SK-N-SH (cell line): ENCODE results near the gene OCA2.
"Not testable (repeated sequence)": the region's sequence is repeated elsewhere in the genome, so short reads cannot be mapped to it uniquely, and the experiment has no call there.

Experiments used
- EZH2phosphoT487 ChIP-seq: fragments of 200-600 bp; sonication (generic); IDR thresholded peaks from 2 replicates; pipeline ENCODE4 v1.6.1; 2017; ENCODE audit warnings: low read depth, mixed run types, mild to moderate bottlenecking, antibody characterized with exemption, moderate library complexity, borderline replicate concordance
- FOXJ3 ChIP-seq: sonication (generic); formaldehyde crosslinking; IDR thresholded peaks from 2 replicates; pipeline ENCODE4 v1.5.1; 2020; ENCODE audit warnings: mild to moderate bottlenecking, missing genetic modification reagents
- JUND ChIP-seq: IDR thresholded peaks from 2 replicates; pipeline ENCODE4 v1.4.0; 2012
- MXI1 ChIP-seq: IDR thresholded peaks from 2 replicates; pipeline ENCODE4 v1.6.1; 2012; ENCODE audit warnings: mild to moderate bottlenecking, low read depth, low read length, improper control_type of control experiment
- POLR2AphosphoS5 ChIP-seq: IDR thresholded peaks from 2 replicates; pipeline ENCODE4 v1.6.1; 2012; ENCODE audit warnings: low read depth, low read length
- RCOR1 ChIP-seq: fragments of 150-350 bp; IDR thresholded peaks from 2 replicates; pipeline ENCODE4 v1.6.1; 2017; ENCODE audit warnings: antibody characterized with exemption, low read length
- TF ChIP-seq, protein P1 (sequence below): IDR thresholded peaks from 2 replicates; pipeline ENCODE4 v1.4.0; 2012; ENCODE audit warnings: low read depth

DNA sequence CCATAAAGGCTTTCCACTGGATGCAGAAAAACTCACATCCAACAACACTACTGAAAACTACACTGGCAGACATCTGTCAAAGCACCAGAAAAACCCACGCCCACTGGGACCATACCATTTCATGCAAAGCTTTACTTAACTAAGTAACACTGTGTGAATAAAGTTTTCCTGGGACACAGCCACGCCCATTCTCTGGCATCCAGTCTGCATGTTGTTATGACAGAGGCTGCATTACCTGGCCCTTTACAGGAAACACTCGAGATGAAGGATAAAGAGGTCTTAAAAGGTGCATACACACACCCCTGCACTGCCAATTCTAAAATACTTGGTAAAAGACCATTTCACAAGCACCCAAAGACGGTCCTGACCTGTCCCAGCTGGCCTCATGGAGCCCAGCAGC, 46.3 kb upstream of the OCA2 start:
- TF ChIP-seq RCOR1, JUND, FOXJ3, MXI1, POLR2AphosphoS5, EZH2phosphoT487: not testable (repeated sequence)
- TF ChIP-seq, protein P1, sequence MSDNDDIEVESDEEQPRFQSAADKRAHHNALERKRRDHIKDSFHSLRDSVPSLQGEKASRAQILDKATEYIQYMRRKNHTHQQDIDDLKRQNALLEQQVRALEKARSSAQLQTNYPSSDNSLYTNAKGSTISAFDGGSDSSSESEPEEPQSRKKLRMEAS, result not testable (repeated sequence)
